ELF-1 (cell line): Measurements from ENCODE around the gene DCPS.
A peak's percentile ranks its signal among the peaks of the same experiment; 100 is the strongest.
"Not testable (repeated sequence)": the region's sequence is repeated elsewhere in the genome, so short reads cannot be mapped to it uniquely, and the experiment has no call there.

Experiments
- DNase-seq: peaks from one replicate; pipeline ENCODE4 v3.0.0-alpha.2; 2016; ENCODE audit warnings: low read depth, low spot score

The DCPS gene

GRCh38 chr11:126358763-126359160 is 54.9 kb downstream of the DCPS start:
- DNase-seq: no peak

- DNase-seq: no peak
Observed at GRCh38 chr11:126359431-126360048, 55.7 kb downstream of the DCPS start.

GRCh38 chr11:126360049-126360446 is 56.2 kb downstream of the DCPS start:
- no peak for DNase-seq

GRCh38 chr11:126361400-126361799 is 57.5 kb downstream of the DCPS start:
- DNase-seq: no peak

GRCh38 chr11:126362879-126363655 is 59.2 kb downstream of the DCPS start:
- DNase-seq: no peak

- no peak for DNase-seq
Observed at GRCh38 chr11:126363706-126364248, 59.9 kb downstream of the DCPS start.

- not testable (repeated sequence) for DNase-seq
Observed at GRCh38 chr11:126364735-126365134, 60.9 kb downstream of the DCPS start.

GRCh38 chr11:126365508-126365907 is 61.6 kb downstream of the DCPS start:
- peak; percentile 64 for DNase-seq

GRCh38 chr11:126366064-126366822 is 62.4 kb downstream of the DCPS start:
- DNase-seq: no peak

- not testable (repeated sequence) for DNase-seq
Observed at GRCh38 chr11:126366823-126367654, 63.2 kb downstream of the DCPS start.

GRCh38 chr11:126367806-126368205 is 63.9 kb downstream of the DCPS start:
- not testable (repeated sequence) for DNase-seq

GRCh38 chr11:126368336-126369119 is 64.7 kb downstream of the DCPS start:
- DNase-seq: peak; percentile 54

GRCh38 chr11:126370016-126370415 is 66.2 kb downstream of the DCPS start:
- no peak for DNase-seq

- no peak for DNase-seq
Observed at GRCh38 chr11:126371595-126371994, 67.7 kb downstream of the DCPS start.

GRCh38 chr11:126373389-126374066 is 69.7 kb downstream of the DCPS start:
- DNase-seq: not testable (repeated sequence)

- not testable (repeated sequence) for DNase-seq
Observed at GRCh38 chr11:126374562-126375300, 70.9 kb downstream of the DCPS start.

- DNase-seq: no peak
Observed at GRCh38 chr11:126375726-126376125, 71.9 kb downstream of the DCPS start.

- DNase-seq: no peak
Observed at GRCh38 chr11:126378763-126379162, 74.9 kb downstream of the DCPS start.

GRCh38 chr11:126380909-126381308 is 77.0 kb downstream of the DCPS start:
- no peak for DNase-seq
